ENCODE results near the gene P2RX5. TPM values are rescaled to one million over a fixed set of nuclear protein-coding genes. Genes with fewer than 3 reads are reported as not detected.

Gene P2RX5
- total RNA-seq, 1 donor from 2014 or later, result 0.30 TPM

DNA sequence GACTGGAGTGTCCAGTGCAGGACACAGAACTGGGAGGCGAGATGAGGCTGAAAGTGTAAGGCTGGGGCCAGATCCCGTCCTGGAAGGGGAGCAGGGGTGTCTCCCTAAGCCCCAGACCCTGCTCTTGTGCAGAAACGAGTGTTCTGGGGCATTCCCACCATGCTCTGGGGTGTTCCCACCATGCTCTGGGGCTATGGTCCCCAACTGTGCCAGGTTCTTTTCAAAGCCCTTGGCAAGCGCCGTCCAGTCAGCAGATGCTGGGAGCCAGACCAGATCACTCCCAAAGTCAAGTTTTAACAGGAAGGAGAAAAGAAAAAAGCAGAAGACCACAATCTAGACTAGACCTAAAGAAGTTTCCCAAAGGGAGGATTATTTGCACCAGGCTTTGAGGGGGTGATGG, 30.1 kb downstream of the P2RX5 start:
- Mint-ChIP-seq H3K9me3 (ENCODE audit: low read depth) (no peaks in the 10 kb centered on the region), H3K27ac (ENCODE audit: unreplicated experiment) (peak overlapping the region; percentile 63), H3K36me3 (ENCODE audit: low read depth) (peaks cover 7% of the 10 kb centered on the region), H3K4me3 (ENCODE audit: unreplicated experiment) (peak overlapping the region; percentile 91), H3K27me3 (ENCODE audit: low read depth) (no peaks in the 10 kb centered on the region), H3K4me1 (ENCODE audit: low read depth) (peaks cover 41% of the 10 kb centered on the region)
- DNase-seq (ENCODE audit: low spot score), result no peak
- TF ChIP-seq, protein P1, sequence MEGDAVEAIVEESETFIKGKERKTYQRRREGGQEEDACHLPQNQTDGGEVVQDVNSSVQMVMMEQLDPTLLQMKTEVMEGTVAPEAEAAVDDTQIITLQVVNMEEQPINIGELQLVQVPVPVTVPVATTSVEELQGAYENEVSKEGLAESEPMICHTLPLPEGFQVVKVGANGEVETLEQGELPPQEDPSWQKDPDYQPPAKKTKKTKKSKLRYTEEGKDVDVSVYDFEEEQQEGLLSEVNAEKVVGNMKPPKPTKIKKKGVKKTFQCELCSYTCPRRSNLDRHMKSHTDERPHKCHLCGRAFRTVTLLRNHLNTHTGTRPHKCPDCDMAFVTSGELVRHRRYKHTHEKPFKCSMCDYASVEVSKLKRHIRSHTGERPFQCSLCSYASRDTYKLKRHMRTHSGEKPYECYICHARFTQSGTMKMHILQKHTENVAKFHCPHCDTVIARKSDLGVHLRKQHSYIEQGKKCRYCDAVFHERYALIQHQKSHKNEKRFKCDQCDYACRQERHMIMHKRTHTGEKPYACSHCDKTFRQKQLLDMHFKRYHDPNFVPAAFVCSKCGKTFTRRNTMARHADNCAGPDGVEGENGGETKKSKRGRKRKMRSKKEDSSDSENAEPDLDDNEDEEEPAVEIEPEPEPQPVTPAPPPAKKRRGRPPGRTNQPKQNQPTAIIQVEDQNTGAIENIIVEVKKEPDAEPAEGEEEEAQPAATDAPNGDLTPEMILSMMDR (IDR thresholded peaks at IDR 0.05), result no peak

DNA sequence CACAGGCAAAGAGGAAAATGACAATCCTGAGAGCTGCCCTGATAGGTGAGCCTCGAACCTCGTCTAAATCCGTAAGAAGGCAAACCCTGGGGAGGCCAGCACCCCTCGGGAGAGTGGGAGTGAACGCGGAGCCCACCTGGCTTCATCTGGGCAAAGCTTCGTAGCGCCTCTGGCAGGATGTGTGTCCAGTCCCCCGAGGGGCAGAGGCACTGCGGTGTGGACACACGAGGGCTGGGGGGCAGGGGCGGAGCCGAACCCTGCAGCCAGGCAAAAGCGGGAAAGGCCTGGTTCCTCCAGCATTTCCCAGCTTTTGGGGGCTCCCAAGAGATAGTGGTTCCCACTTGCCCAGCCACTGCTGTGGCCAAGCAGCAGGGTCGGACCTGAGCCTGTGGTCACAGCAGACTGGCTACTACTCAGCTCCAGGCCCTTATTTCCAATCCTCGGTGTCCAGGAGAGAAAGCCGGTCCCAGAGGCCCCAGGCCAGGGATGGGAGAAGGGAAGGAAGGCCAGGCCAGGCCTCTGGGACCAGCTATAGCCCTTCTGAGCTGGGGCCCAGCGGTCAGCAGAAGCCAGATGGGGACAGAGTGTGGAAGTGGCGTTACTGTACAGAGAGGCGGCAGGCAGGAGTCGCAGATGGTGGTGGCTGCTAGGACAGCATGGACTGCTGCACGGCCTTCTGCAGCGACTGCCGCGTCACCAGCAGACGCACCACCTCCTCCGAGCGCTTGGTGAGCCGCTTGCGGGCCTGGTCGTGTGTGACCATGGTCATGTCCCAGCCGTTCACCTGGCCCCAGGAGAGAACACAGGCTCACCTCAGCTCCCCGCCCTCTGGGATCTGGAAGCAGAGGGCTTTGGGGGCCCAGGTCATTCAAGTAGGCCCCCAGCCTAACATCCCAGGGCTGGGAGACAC, 32.6 kb downstream of the P2RX5 start:
- Mint-ChIP-seq H3K36me3 (ENCODE audit: low read depth) (peaks cover 7% of the 10 kb centered on the region), H3K27me3 (ENCODE audit: low read depth) (no peaks in the 10 kb centered on the region), H3K4me1 (ENCODE audit: low read depth) (peaks cover 53% of the 10 kb centered on the region), H3K9me3 (ENCODE audit: low read depth) (no peaks in the 10 kb centered on the region), H3K27ac (ENCODE audit: unreplicated experiment) (peak overlapping the region; percentile 41), H3K4me3 (ENCODE audit: unreplicated experiment) (no peak overlapping the region)
- no peak for DNase-seq (ENCODE audit: low spot score)
- TF ChIP-seq, protein P1 (IDR thresholded peaks at IDR 0.05), result no peak

DNA sequence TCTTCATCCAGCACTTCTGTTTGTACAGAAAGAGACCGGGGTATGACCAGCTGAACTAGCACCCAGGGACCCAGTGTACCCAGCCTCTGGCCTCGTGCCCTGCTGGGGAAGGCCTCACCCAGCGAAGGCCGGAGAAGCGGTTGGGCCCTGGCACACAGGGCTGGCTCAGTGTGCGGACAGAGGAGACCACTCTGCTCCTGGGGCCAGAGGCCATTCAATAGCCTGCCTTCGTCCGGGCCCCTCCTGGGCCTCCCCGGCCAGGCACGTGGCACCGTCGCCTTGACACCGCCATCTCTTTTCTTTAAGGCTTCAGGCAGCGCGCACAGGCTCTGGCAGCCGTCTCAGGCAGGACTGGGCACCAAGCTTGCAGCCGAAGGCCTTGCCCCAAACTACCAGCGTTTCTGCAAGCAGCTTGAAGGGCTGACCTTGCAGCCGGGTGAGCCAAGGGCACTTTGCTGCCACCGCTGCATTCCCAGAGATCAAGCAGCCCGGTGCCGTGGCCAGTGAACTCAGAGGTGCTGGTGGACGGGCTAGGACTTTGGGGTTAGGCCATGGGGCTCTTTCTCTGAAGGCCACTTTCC, 35.6 kb downstream of the P2RX5 start:
- H3K4me1 Mint-ChIP-seq (ENCODE audit: low read depth), result peaks cover 32% of the 10 kb centered on the region
- no peaks in the 10 kb centered on the region for H3K27me3 Mint-ChIP-seq (ENCODE audit: low read depth)
- H3K9me3 Mint-ChIP-seq (ENCODE audit: low read depth), result no peaks in the 10 kb centered on the region
- no peak overlapping the region for H3K4me3 Mint-ChIP-seq (ENCODE audit: unreplicated experiment)
- peaks cover 4% of the 10 kb centered on the region for H3K36me3 Mint-ChIP-seq (ENCODE audit: low read depth)
- TF ChIP-seq, protein P1 (IDR thresholded peaks at IDR 0.05), result no peak
- no peak for DNase-seq (ENCODE audit: low spot score)
- H3K27ac Mint-ChIP-seq (ENCODE audit: unreplicated experiment), result peak overlapping the region; percentile 89

DNA sequence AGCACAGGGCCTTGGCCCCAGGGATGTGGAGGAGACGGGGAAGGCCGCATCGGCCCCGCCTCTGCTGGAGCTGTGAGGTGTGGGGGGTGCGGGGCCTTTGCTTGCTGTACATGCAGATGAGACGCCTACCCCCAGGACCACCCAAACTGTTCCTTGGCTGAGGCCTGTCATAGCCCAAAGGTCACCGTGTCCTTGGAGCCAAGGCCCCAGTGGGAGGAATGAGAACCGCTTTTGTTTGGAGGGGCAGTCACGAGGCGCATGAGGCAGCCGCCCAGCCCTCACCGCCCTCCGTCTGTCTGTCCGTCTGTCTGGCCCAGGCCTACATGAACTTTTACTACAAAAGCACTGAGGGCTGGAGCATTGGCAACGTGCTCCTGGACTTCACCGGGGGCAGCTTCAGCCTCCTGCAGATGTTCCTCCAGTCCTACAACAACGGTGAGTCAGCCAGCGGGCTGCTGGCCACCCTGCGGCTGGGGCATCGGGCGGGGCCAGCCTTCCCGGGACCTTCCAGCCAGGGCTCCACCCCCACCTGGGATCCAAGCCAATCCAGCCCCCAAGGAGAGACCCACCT, 36.3 kb downstream of the P2RX5 start:
- H3K9me3 Mint-ChIP-seq (ENCODE audit: low read depth), result no peaks in the 10 kb centered on the region
- peak overlapping the region; percentile 89 for H3K27ac Mint-ChIP-seq (ENCODE audit: unreplicated experiment)
- no peak for DNase-seq (ENCODE audit: low spot score)
- H3K4me1 Mint-ChIP-seq (ENCODE audit: low read depth), result peaks cover 25% of the 10 kb centered on the region
- no peaks in the 10 kb centered on the region for H3K27me3 Mint-ChIP-seq (ENCODE audit: low read depth)
- H3K4me3 Mint-ChIP-seq (ENCODE audit: unreplicated experiment), result no peak overlapping the region
- H3K36me3 Mint-ChIP-seq (ENCODE audit: low read depth), result peaks cover 4% of the 10 kb centered on the region
- TF ChIP-seq, protein P1 (IDR thresholded peaks at IDR 0.05), result peak; percentile 43

DNA sequence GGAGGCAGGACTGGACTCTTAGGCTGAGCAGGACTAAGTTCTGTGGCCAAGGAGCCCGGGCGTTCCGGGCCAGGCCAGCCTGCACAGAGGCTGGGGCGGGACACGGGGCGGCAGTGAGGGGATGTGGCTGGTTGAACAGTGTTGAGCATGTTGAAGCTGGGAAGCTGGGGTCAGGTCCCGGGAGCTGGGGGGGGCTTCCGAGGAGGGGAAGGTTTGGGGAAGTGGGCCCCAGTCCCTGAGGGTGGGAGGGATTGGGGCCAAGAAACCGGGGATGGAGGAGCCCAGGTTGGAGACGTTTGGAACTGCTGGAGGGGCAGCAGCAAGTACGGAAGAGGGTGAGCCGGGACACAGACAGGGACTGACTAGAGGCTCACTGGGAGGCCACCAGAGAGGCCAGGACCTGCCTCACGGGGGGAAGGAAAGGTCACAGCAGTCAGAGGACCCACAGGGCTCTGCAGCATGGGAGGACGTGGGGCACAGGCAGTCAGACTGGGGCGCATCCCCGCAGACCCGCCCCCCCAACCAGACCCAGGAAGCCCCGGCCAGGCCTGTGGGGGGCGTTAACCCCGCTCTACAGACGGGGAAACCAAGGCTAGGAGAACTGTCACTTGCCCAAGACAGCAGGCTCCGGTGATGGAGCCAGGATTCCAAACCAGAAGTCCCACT, 37.0 kb downstream of the P2RX5 start:
- Mint-ChIP-seq H3K27ac (ENCODE audit: unreplicated experiment) (peak overlapping the region; percentile 89), H3K9me3 (ENCODE audit: low read depth) (no peaks in the 10 kb centered on the region), H3K36me3 (ENCODE audit: low read depth) (peaks cover 4% of the 10 kb centered on the region), H3K27me3 (ENCODE audit: low read depth) (no peaks in the 10 kb centered on the region), H3K4me3 (ENCODE audit: unreplicated experiment) (no peak overlapping the region), H3K4me1 (ENCODE audit: low read depth) (peaks cover 25% of the 10 kb centered on the region)
- DNase-seq (ENCODE audit: low spot score), result no peak
- TF ChIP-seq, protein P1 (IDR thresholded peaks at IDR 0.05), result no peak
